Measurements from ENCODE around the gene TOM1L2.

GRCh38 chr17:17988427-17988945 lies 16.3 kb upstream of the TOM1L2 start:
- TF ChIP-seq CTCF (IDR thresholded peaks at IDR 0.05 in 4 of 5, conservative IDR thresholded peaks at IDR 0.05 in 1 of 5) (no peak), POLR2A (IDR thresholded peaks at IDR 0.05) (no peak)
